Stomach (tissue), 9 donors: ENCODE measurements around the gene SEC11A. TPM values are rescaled to one million over a fixed set of nuclear protein-coding genes. Genes with fewer than 3 reads are reported as not detected.

ENCODE experiments used
- DNase-seq, 2 donors: peaks; one replicate each; pipeline versions ENCODE4 v3.0.0 to v3.0.0-alpha.2; 2013 to 2019
- H3K27ac ChIP-seq, 5 donors: fragments of 200-600 bp in 4 of 5; sonication (generic) in 4 of 5; one replicate each; pipeline ENCODE4 v1.5.1; 2013 to 2019; ENCODE audit warnings: mild to moderate bottlenecking in 1 of 5, moderate library complexity in 1 of 5
- H3K27me3 ChIP-seq, 3 donors: fragments of 200-600 bp; sonication (generic); one replicate each; pipeline ENCODE4 v1.5.1; 2017 to 2019; ENCODE audit warnings: mixed run types in 1 of 3
- H3K36me3 ChIP-seq, 4 donors: fragments of 200-600 bp; sonication (generic); 1 replicate in 3 of 4; 2 replicates in 1 of 4; pipeline ENCODE4 v1.5.1; 2016 to 2019
- H3K4me1 ChIP-seq, 4 donors: fragments of 200-600 bp; sonication (generic); one replicate each; pipeline ENCODE4 v1.5.1; 2016 to 2019
- H3K4me3 ChIP-seq, 4 donors: fragments of 200-600 bp; sonication (generic) in 3 of 4; one replicate each; pipeline ENCODE4 v1.5.1; 2016 to 2019; ENCODE audit warnings: mild to moderate bottlenecking in 1 of 4
- H3K9me3 ChIP-seq, 4 donors: fragments of 200-600 bp; sonication (generic); one replicate each; pipeline ENCODE4 v1.5.1; 2016 to 2019
- CTCF ChIP-seq, 7 experiments: fragments of 450-650 bp in 4 of 7; fragments of 200-600 bp in 3 of 7; sonication (generic) in 3 of 7; IDR thresholded peaks; one replicate each; pipeline ENCODE4 v1.5.1; 2016 to 2019; ENCODE audit warnings: antibody characterized with exemption in 7 of 7, control low read depth in 2 of 7, mild to moderate bottlenecking in 1 of 7
- EP300 ChIP-seq: sonication (generic); formaldehyde crosslinking; IDR thresholded peaks from one replicate; pipeline ENCODE4 v1.6.1; 2017; ENCODE audit warnings: antibody characterized with exemption
- POLR2A ChIP-seq, 4 donors: fragments of 450-650 bp; IDR thresholded peaks; one replicate each; pipeline ENCODE4 v1.6.1; 2016; ENCODE audit warnings: antibody characterized with exemption in 4 of 4, control low read depth in 2 of 4, mild to moderate bottlenecking in 1 of 4, moderate library complexity in 1 of 4
- POLR2AphosphoS5 ChIP-seq, 3 donors: sonication (generic); formaldehyde crosslinking; IDR thresholded peaks; one replicate each; pipeline ENCODE4 v1.6.1; 2016; ENCODE audit warnings: antibody characterized with exemption in 3 of 3
- WGBS, 5 donors: extraction: QIAGEN DNeasy Blood & Tissue Kit in 3 of 5; methylation state at CpG; one replicate each; pipeline versions ENCODE4 v1.1.5 to v1.1.7; 2013 to 2018; 5-methylcytosine and 5-hydroxymethylcytosine counted together
- intact Hi-C: fragments of 100-400 bp; cut with DNase I; formaldehyde crosslinking; loops from one replicate; pipeline ENCODE4 v1.15.1; 2023; ENCODE audit warnings: low total_unique reads
- polyA plus RNA-seq, 3 donors: library from polyadenylated mRNA; stranded (reverse); fragments of 200-250 nt; gene quantifications; one replicate each; pipeline ENCODE4 v1.2.3, GENCODE V29; 2013
- total RNA-seq, 5 donors: library from RNA; depleted of rRNA; stranded (reverse); fragments of >200 nt; gene quantifications; one replicate each; pipeline versions ENCODE4 v1.1.0 to v1.2.3, GENCODE V29; 2014 to 2016
- donor health status: healthy with polysubstance abuse.
- donor health status: Bipolar disorder and iron deficiency.
- donor health status: healthy.

The SEC11A gene
- total and polyA plus RNA-seq, 8 donors, result 24.3 to 186 (median 101) TPM

- H3K27ac ChIP-seq, result peak overlapping the region; percentile 88 to 94 (median 94)
- peaks cover 21 to 55% (median 40%) of the 10 kb centered on the region in 4 donors for H3K4me1 ChIP-seq
- intact Hi-C loops, result no loop called here
- no peak for DNase-seq
- peak overlapping the region; percentile 59 to 80 (median 70) for H3K4me3 ChIP-seq
- peaks cover 8 to 33% (median 27%) of the 10 kb centered on the region in 4 donors for H3K36me3 ChIP-seq
- no peaks in the 10 kb centered on the region for H3K9me3 ChIP-seq
- 19 to 37% (median 22%) methylated on average over 17 to 23 of the region's 23 CpGs for WGBS, 5 donors
- no peak for TF ChIP-seq EP300
- no peak for TF ChIP-seq POLR2AphosphoS5 (IDR thresholded peaks at IDR 0.05)
- TF ChIP-seq POLR2A (IDR thresholded peaks at IDR 0.05), result no peak
- TF ChIP-seq CTCF (IDR thresholded peaks at IDR 0.05), result no peak
- no peaks in the 10 kb centered on the region for H3K27me3 ChIP-seq
Observed at GRCh38 chr15:84634228-84634837, 81.6 kb downstream of the SEC11A start.

GRCh38 chr15:84633311-84634227 lies 82.4 kb downstream of the SEC11A start:
- WGBS, 5 donors, result 0 to 1% (median 0%) methylated on average over 30 to 105 of the region's 105 CpGs
- H3K27me3 ChIP-seq, result no peaks in the 10 kb centered on the region
- peaks cover 4 to 25% (median 20%) of the 10 kb centered on the region in 4 donors for H3K36me3 ChIP-seq
- intact Hi-C loops, result no loop called here
- no peaks in the 10 kb centered on the region for H3K9me3 ChIP-seq
- TF ChIP-seq EP300, result no peak
- no peak for TF ChIP-seq POLR2A (IDR thresholded peaks at IDR 0.05)
- peak in 2 of 3 donors; percentile 19 to 34 for TF ChIP-seq POLR2AphosphoS5 (IDR thresholded peaks at IDR 0.05)
- H3K4me1 ChIP-seq, result peaks cover 21 to 55% (median 40%) of the 10 kb centered on the region in 4 donors
- peak overlapping the region; percentile 59 to 80 (median 70) for H3K4me3 ChIP-seq
- peak overlapping the region; percentile 88 to 94 (median 94) for H3K27ac ChIP-seq
- peak; percentile 77 to 92 for DNase-seq

- intact Hi-C loops, result no loop called here
- whole genome bisulfite sequencing, 5 donors, result 31 to 48% (median 43%) methylated on average over 6 to 7 of the region's 7 CpGs
Observed at GRCh38 chr15:84631706-84632272, 84.2 kb downstream of the SEC11A start.

GRCh38 chr15:84629033-84629432 lies 86.9 kb downstream of the SEC11A start:
- Histone ChIP-seq H3K27ac (no peak overlapping the region), H3K9me3 (no peaks in the 10 kb centered on the region), H3K4me1 (peaks cover 11 to 29% (median 27%) of the 10 kb centered on the region in 4 donors), H3K4me3 (no peak overlapping the region), H3K27me3 (no peaks in the 10 kb centered on the region), H3K36me3 (peaks cover 0 to 28% (median 9%) of the 10 kb centered on the region in 4 donors)
- TF ChIP-seq EP300 (no peak), CTCF (IDR thresholded peaks at IDR 0.05) (no peak), POLR2AphosphoS5 (IDR thresholded peaks at IDR 0.05) (no peak), POLR2A (IDR thresholded peaks at IDR 0.05) (no peak)
- intact Hi-C loops, result no loop called here
- 88 to 92% (median 90%) methylated on average over 9 of the region's 9 CpGs for WGBS, 5 donors
- DNase-seq, result no peak

More at GRCh38 chr15:84631706-84632272, 84.2 kb downstream of the SEC11A start:
- Histone ChIP-seq H3K4me1 (peaks cover 21 to 55% (median 40%) of the 10 kb centered on the region in 4 donors), H3K27ac (peak overlapping the region; percentile 88 to 96 (median 94)), H3K36me3 (peaks cover 0 to 10% (median 8%) of the 10 kb centered on the region in 4 donors), H3K9me3 (no peaks in the 10 kb centered on the region), H3K4me3 (peak overlapping the region; percentile 59 to 80 (median 70)), H3K27me3 (no peaks in the 10 kb centered on the region)
- DNase-seq, result no peak
- TF ChIP-seq CTCF (IDR thresholded peaks at IDR 0.05) (no peak), POLR2AphosphoS5 (IDR thresholded peaks at IDR 0.05) (no peak), POLR2A (IDR thresholded peaks at IDR 0.05) (no peak), EP300 (no peak)
